ENCODE measurements around the gene TWIST1.

The TWIST1 gene

GRCh38 chr7:19089797-19090196 lies 27.6 kb downstream of the TWIST1 start:
- no peak overlapping the region for H3K4me2 ChIP-seq (ENCODE audit: insufficient read depth, low read length, poor library complexity, severe bottlenecking)
- H2BK15ac ChIP-seq (ENCODE audit: low read length), result no peak overlapping the region
- H3K4me1 ChIP-seq (ENCODE audit: control insufficient read depth in 2 of 2, insufficient read depth in 1 of 2, low read depth in 1 of 2, low read length in 2 of 2), result no peaks in the 10 kb centered on the region
- H3K9ac ChIP-seq (ENCODE audit: low read depth, low read length, poor library complexity), result no peak overlapping the region
- H3K14ac ChIP-seq (ENCODE audit: low read length), result no peak overlapping the region
- no CpG with 5 or more reads among the region's 3 CpGs for WGBS, 2 donors (ENCODE audit: extremely low coverage in 2 of 2, insufficient read length in 2 of 2, insufficient replicate concordance in 1 of 2)
- no peak overlapping the region for H4K8ac ChIP-seq (ENCODE audit: low read depth, low read length)
- no peak overlapping the region for H3K18ac ChIP-seq (ENCODE audit: low read length)
- H3K36me3 ChIP-seq (replicated peaks in 1 of 2; ENCODE audit: control insufficient read depth in 2 of 2, insufficient read depth in 2 of 2, low read length in 2 of 2), result no peaks in the 10 kb centered on the region
- H3K4me3 ChIP-seq (ENCODE audit: low read length in 2 of 2), result no peak overlapping the region
- no peak for DNase-seq (ENCODE audit: low spot score)
- H2BK5ac ChIP-seq (ENCODE audit: low read length), result no peak overlapping the region
- H3K23ac ChIP-seq (ENCODE audit: low read depth, low read length, poor library complexity), result no peak overlapping the region
- no peak overlapping the region for H2BK12ac ChIP-seq (ENCODE audit: low read length)
- H4K91ac ChIP-seq (ENCODE audit: low read depth, low read length, poor library complexity), result no peak overlapping the region
- H3K27ac ChIP-seq (replicated peaks; ENCODE audit: low read length), result no peak overlapping the region
- H3K27me3 ChIP-seq (ENCODE audit: control insufficient read depth in 3 of 3, insufficient read depth in 3 of 3, low read depth in 1 of 3, low read length in 3 of 3), result no peaks in the 10 kb centered on the region
- no peak overlapping the region for H2BK120ac ChIP-seq (ENCODE audit: low read depth, low read length)
- H3K4ac ChIP-seq (ENCODE audit: low read length), result no peak overlapping the region
- H3K79me1 ChIP-seq (ENCODE audit: low read depth, low read length), result no peaks in the 10 kb centered on the region
- no peak overlapping the region for H2AFZ ChIP-seq (ENCODE audit: low read length)
- no peak overlapping the region for H2AK5ac ChIP-seq (ENCODE audit: low read depth, low read length)
- H3K9me3 ChIP-seq (replicated peaks in 1 of 2; ENCODE audit: control insufficient read depth in 2 of 2, insufficient read depth in 1 of 2, low read depth in 1 of 2, low read length in 2 of 2), result no peaks in the 10 kb centered on the region

DNA sequence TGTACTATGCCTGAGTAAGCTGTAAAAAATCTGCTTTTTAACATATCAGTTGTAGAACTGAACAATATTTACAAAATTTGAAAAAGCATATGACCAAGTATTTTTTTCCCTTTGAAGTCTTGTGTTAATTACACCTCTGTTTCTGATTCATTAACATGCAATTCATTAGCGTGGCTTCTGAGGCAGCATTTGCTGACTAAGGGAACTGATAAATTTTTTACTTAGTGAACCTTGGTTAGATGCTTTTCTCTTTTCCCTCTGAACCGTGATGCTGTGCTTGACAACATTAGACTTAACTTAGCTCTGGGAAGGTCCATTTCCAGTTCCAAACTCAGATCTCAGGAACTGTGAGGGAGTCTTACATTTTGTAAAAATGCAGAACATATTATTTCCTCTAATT lies 28.1 kb downstream of the TWIST1 start:
- no peak overlapping the region for H3K4me3 ChIP-seq (ENCODE audit: low read length in 2 of 2)
- no peak overlapping the region for H2AFZ ChIP-seq (ENCODE audit: low read length)
- H3K9me3 ChIP-seq (replicated peaks in 1 of 2; ENCODE audit: control insufficient read depth in 2 of 2, insufficient read depth in 1 of 2, low read depth in 1 of 2, low read length in 2 of 2), result no peaks in the 10 kb centered on the region
- H3K27me3 ChIP-seq (ENCODE audit: control insufficient read depth in 3 of 3, insufficient read depth in 3 of 3, low read depth in 1 of 3, low read length in 3 of 3), result no peaks in the 10 kb centered on the region
- no CpG with 5 or more reads among the region's 2 CpGs for WGBS, 2 donors (ENCODE audit: extremely low coverage in 2 of 2, insufficient read length in 2 of 2, insufficient replicate concordance in 1 of 2)
- no peak overlapping the region for H3K9ac ChIP-seq (ENCODE audit: low read depth, low read length, poor library complexity)
- H2BK15ac ChIP-seq (ENCODE audit: low read length), result no peak overlapping the region
- H3K4me1 ChIP-seq (ENCODE audit: control insufficient read depth in 2 of 2, insufficient read depth in 1 of 2, low read depth in 1 of 2, low read length in 2 of 2), result no peaks in the 10 kb centered on the region
- H3K14ac ChIP-seq (ENCODE audit: low read length), result no peak overlapping the region
- H2BK12ac ChIP-seq (ENCODE audit: low read length), result no peak overlapping the region
- no peak overlapping the region for H3K23ac ChIP-seq (ENCODE audit: low read depth, low read length, poor library complexity)
- H3K79me1 ChIP-seq (ENCODE audit: low read depth, low read length), result no peaks in the 10 kb centered on the region
- no peaks in the 10 kb centered on the region for H3K36me3 ChIP-seq (replicated peaks in 1 of 2; ENCODE audit: control insufficient read depth in 2 of 2, insufficient read depth in 2 of 2, low read length in 2 of 2)
- H3K27ac ChIP-seq (replicated peaks; ENCODE audit: low read length), result no peak overlapping the region
- H4K91ac ChIP-seq (ENCODE audit: low read depth, low read length, poor library complexity), result no peak overlapping the region
- DNase-seq (ENCODE audit: low spot score), result no peak
- no peak overlapping the region for H2BK5ac ChIP-seq (ENCODE audit: low read length)
- H3K4me2 ChIP-seq (ENCODE audit: insufficient read depth, low read length, poor library complexity, severe bottlenecking), result no peak overlapping the region
- H2BK120ac ChIP-seq (ENCODE audit: low read depth, low read length), result no peak overlapping the region
- no peak overlapping the region for H4K8ac ChIP-seq (ENCODE audit: low read depth, low read length)
- H3K18ac ChIP-seq (ENCODE audit: low read length), result no peak overlapping the region
- H2AK5ac ChIP-seq (ENCODE audit: low read depth, low read length), result no peak overlapping the region
- no peak overlapping the region for H3K4ac ChIP-seq (ENCODE audit: low read length)

DNA sequence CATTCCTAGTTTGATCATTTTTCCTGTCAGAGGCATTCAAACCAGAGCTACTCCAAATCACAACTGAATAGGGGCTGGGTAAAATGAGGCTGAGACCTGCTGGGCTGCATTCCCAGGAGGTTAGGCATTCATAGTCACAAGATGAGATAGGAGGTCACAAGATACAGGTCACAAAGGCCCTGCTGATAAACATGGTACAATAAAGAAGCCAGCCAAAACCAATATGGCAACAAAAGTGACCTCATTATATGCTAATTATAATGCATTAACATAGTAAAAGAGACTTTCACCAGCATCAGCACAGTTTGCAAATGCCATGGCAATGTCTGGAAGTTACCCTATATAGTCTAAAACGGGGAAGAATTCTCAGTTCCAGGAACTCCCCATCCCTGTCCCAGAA lies 37.3 kb downstream of the TWIST1 start:
- Histone ChIP-seq H3K9ac (ENCODE audit: low read depth, low read length, poor library complexity) (no peak overlapping the region), H4K8ac (ENCODE audit: low read depth, low read length) (no peak overlapping the region), H3K23ac (ENCODE audit: low read depth, low read length, poor library complexity) (no peak overlapping the region), H3K79me1 (ENCODE audit: low read depth, low read length) (no peaks in the 10 kb centered on the region), H3K18ac (ENCODE audit: low read length) (no peak overlapping the region), H3K27me3 (ENCODE audit: control insufficient read depth in 3 of 3, insufficient read depth in 3 of 3, low read depth in 1 of 3, low read length in 3 of 3) (no peaks in the 10 kb centered on the region), H3K4me2 (ENCODE audit: insufficient read depth, low read length, poor library complexity, severe bottlenecking) (no peak overlapping the region), H3K4me1 (ENCODE audit: control insufficient read depth in 2 of 2, insufficient read depth in 1 of 2, low read depth in 1 of 2, low read length in 2 of 2) (peaks cover 0 to 6% of the 10 kb centered on the region in 2 donors), H2BK120ac (ENCODE audit: low read depth, low read length) (no peak overlapping the region), H2BK15ac (ENCODE audit: low read length) (no peak overlapping the region), H2BK12ac (ENCODE audit: low read length) (no peak overlapping the region), H3K14ac (ENCODE audit: low read length) (no peak overlapping the region), H3K36me3 (replicated peaks in 1 of 2; ENCODE audit: control insufficient read depth in 2 of 2, insufficient read depth in 2 of 2, low read length in 2 of 2) (no peaks in the 10 kb centered on the region), H2BK5ac (ENCODE audit: low read length) (no peak overlapping the region), H3K4me3 (ENCODE audit: low read length in 2 of 2) (no peak overlapping the region), H2AFZ (ENCODE audit: low read length) (no peak overlapping the region), H3K27ac (replicated peaks; ENCODE audit: low read length) (no peak overlapping the region), H3K4ac (ENCODE audit: low read length) (no peak overlapping the region), H3K9me3 (replicated peaks in 1 of 2; ENCODE audit: control insufficient read depth in 2 of 2, insufficient read depth in 1 of 2, low read depth in 1 of 2, low read length in 2 of 2) (no peaks in the 10 kb centered on the region), H2AK5ac (ENCODE audit: low read depth, low read length) (no peak overlapping the region), H4K91ac (ENCODE audit: low read depth, low read length, poor library complexity) (no peak overlapping the region)
- DNase-seq (ENCODE audit: low spot score), result no peak
- no CpG with 5 or more reads among the region's 1 CpG for WGBS, 2 donors (ENCODE audit: extremely low coverage in 2 of 2, insufficient read length in 2 of 2, insufficient replicate concordance in 1 of 2)

DNA sequence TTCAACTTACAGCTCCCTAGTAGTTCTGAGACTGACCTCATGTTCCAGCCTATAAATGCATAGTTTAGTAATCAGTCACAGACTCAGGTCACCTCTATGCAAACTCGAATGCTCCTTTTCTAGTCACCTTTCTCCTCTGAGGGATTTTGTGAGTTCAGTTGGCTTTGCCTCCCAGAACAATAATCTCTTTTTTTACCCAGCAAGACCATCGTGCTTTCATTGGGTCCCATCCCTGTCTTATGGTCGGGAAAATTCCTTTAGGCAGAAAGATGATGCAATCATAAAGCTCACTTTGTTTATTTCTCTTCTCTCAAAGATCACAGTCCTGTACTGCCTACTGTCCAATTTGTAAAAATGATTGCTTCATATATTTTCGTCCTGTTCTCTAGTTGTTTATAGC lies 38.4 kb downstream of the TWIST1 start:
- H4K91ac ChIP-seq (ENCODE audit: low read depth, low read length, poor library complexity), result no peak overlapping the region
- no peak overlapping the region for H3K9ac ChIP-seq (ENCODE audit: low read depth, low read length, poor library complexity)
- H3K27ac ChIP-seq (replicated peaks; ENCODE audit: low read length), result no peak overlapping the region
- no peak overlapping the region for H4K8ac ChIP-seq (ENCODE audit: low read depth, low read length)
- no peak overlapping the region for H2BK15ac ChIP-seq (ENCODE audit: low read length)
- H2AFZ ChIP-seq (ENCODE audit: low read length), result no peak overlapping the region
- H2BK12ac ChIP-seq (ENCODE audit: low read length), result no peak overlapping the region
- no peak overlapping the region for H2AK5ac ChIP-seq (ENCODE audit: low read depth, low read length)
- no peak overlapping the region for H3K23ac ChIP-seq (ENCODE audit: low read depth, low read length, poor library complexity)
- peaks cover 0 to 6% of the 10 kb centered on the region in 2 donors for H3K4me1 ChIP-seq (ENCODE audit: control insufficient read depth in 2 of 2, insufficient read depth in 1 of 2, low read depth in 1 of 2, low read length in 2 of 2)
- H3K79me1 ChIP-seq (ENCODE audit: low read depth, low read length), result no peaks in the 10 kb centered on the region
- no peak overlapping the region for H3K4me2 ChIP-seq (ENCODE audit: insufficient read depth, low read length, poor library complexity, severe bottlenecking)
- no peak overlapping the region for H2BK120ac ChIP-seq (ENCODE audit: low read depth, low read length)
- no peak overlapping the region for H3K4ac ChIP-seq (ENCODE audit: low read length)
- no CpG with 5 or more reads among the region's 4 CpGs for WGBS, 2 donors (ENCODE audit: extremely low coverage in 2 of 2, insufficient read length in 2 of 2, insufficient replicate concordance in 1 of 2)
- H3K18ac ChIP-seq (ENCODE audit: low read length), result no peak overlapping the region
- H2BK5ac ChIP-seq (ENCODE audit: low read length), result no peak overlapping the region
- no peaks in the 10 kb centered on the region for H3K36me3 ChIP-seq (replicated peaks in 1 of 2; ENCODE audit: control insufficient read depth in 2 of 2, insufficient read depth in 2 of 2, low read length in 2 of 2)
- DNase-seq (ENCODE audit: low spot score), result no peak
- H3K4me3 ChIP-seq (ENCODE audit: low read length in 2 of 2), result no peak overlapping the region
- no peak overlapping the region for H3K14ac ChIP-seq (ENCODE audit: low read length)
- no peaks in the 10 kb centered on the region for H3K27me3 ChIP-seq (ENCODE audit: control insufficient read depth in 3 of 3, insufficient read depth in 3 of 3, low read depth in 1 of 3, low read length in 3 of 3)
- no peaks in the 10 kb centered on the region for H3K9me3 ChIP-seq (replicated peaks in 1 of 2; ENCODE audit: control insufficient read depth in 2 of 2, insufficient read depth in 1 of 2, low read depth in 1 of 2, low read length in 2 of 2)

Measured in neuronal stem cell (in vitro differentiated cells).